OCI-LY1 (cell line): ENCODE data around the gene CRYGB.

Source experiments
- H2AFZ ChIP-seq: fragments of 200-600 bp; sonication (generic), shearing (Covaris generic); 2 replicates; pipeline ENCODE4 v1.6.0; 2014; ENCODE audit warnings: antibody characterized with exemption, mild to moderate bottlenecking, low read length
- H3F3A ChIP-seq: fragments of 200-600 bp; sonication (generic), shearing (Covaris generic); 2 replicates; pipeline ENCODE4 v1.6.0; 2014; ENCODE audit warnings: mild to moderate bottlenecking, antibody characterized with exemption, low read length, moderate library complexity; ENCODE audit not compliant: insufficient read depth
- H3K27ac ChIP-seq: fragments of 200-600 bp; sonication (generic); 2 replicates; pipeline ENCODE4 v1.5.1; 2014; ENCODE audit warnings: low read length, mixed run types, mild to moderate bottlenecking, low read depth; ENCODE audit not compliant: poor library complexity, severe bottlenecking
- H3K27me3 ChIP-seq: fragments of 200-600 bp; sonication (generic); 2 replicates; pipeline ENCODE4 v1.6.0; 2014; ENCODE audit warnings: antibody characterized with exemption, mild to moderate bottlenecking, low read length, moderate library complexity; ENCODE audit not compliant: insufficient read depth
- H3K36me3 ChIP-seq: fragments of 200-600 bp; sonication (generic); 2 replicates; pipeline ENCODE4 v1.6.1; 2014; ENCODE audit warnings: mild to moderate bottlenecking, antibody characterized with exemption, low read length, moderate library complexity, mixed read lengths; ENCODE audit not compliant: insufficient read depth
- H3K4me1 ChIP-seq: fragments of 200-600 bp; sonication (generic); 2 replicates; pipeline ENCODE4 v1.5.1; 2014; ENCODE audit warnings: mild to moderate bottlenecking, low read length, moderate library complexity; ENCODE audit not compliant: insufficient read depth, severe bottlenecking
- H3K4me2 ChIP-seq: fragments of 200-600 bp; sonication (generic), shearing (Covaris generic); 2 replicates; pipeline ENCODE4 v1.6.1; 2014; ENCODE audit warnings: low read length
- H3K4me3 ChIP-seq: fragments of 200-600 bp; sonication (generic); 2 replicates; pipeline ENCODE4 v1.5.1; 2014; ENCODE audit warnings: low read length, low read depth, mild to moderate bottlenecking, mixed read lengths; ENCODE audit not compliant: poor library complexity, severe bottlenecking
- H3K79me2 ChIP-seq: fragments of 200-600 bp; shearing (Covaris generic); 2 replicates; pipeline ENCODE4 v1.6.1; 2016; ENCODE audit warnings: mixed run types, low read length, mixed read lengths; ENCODE audit not compliant: insufficient read depth
- H3K9ac ChIP-seq: fragments of 200-600 bp; sonication (generic), shearing (Covaris generic); 2 replicates; pipeline ENCODE4 v1.6.1; 2014; ENCODE audit warnings: mild to moderate bottlenecking, low read length, mixed read lengths
- H3K9me2 ChIP-seq: fragments of 200-600 bp; sonication (generic), shearing (Covaris generic); 2 replicates; pipeline ENCODE4 v1.6.1; 2014; ENCODE audit warnings: low read depth, mild to moderate bottlenecking, low read length, mixed read lengths
- H3K9me3 ChIP-seq: fragments of 200-600 bp; shearing (Covaris generic); 2 replicates; pipeline ENCODE4 v1.6.1; 2014; ENCODE audit warnings: low read length, mixed read lengths
- H4K20me1 ChIP-seq: fragments of 200-600 bp; sonication (generic), shearing (Covaris generic); 2 replicates; pipeline ENCODE4 v1.6.0; 2016; ENCODE audit warnings: mild to moderate bottlenecking, low read length; ENCODE audit not compliant: insufficient read depth
- EZH2 ChIP-seq: fragments of 200-600 bp; sonication (generic), shearing (Covaris generic); IDR thresholded peaks from 2 replicates; pipeline ENCODE4 v1.8.0; 2017; ENCODE audit warnings: borderline replicate concordance, mixed run types, mild to moderate bottlenecking, antibody characterized with exemption, low read length, moderate library complexity, mixed read lengths
- TF ChIP-seq, protein P1 (sequence below): fragments of 200-600 bp; sonication (generic), shearing (Covaris generic); IDR thresholded peaks from 2 replicates; pipeline ENCODE4 v1.5.1; 2017; ENCODE audit warnings: mild to moderate bottlenecking, antibody characterized with exemption, low read length, moderate library complexity, mixed read lengths

Gene CRYGB

GRCh38 chr2:208189810-208190503, 44.0 kb upstream of the CRYGB start, which contains the start of gene C2orf80:
TSS of gene C2orf80 (minus strand) at chr2:208190030. CDS start at chr2:208186986, 3,044 bp downstream.
- Histone ChIP-seq H2AFZ (no peak within 1 kb of the TSS), H3K36me3 (no peaks in the 10 kb centered on the region), H3K9me3 (no peaks in the 10 kb centered on the region), H3K79me2 (no peaks in the 10 kb centered on the region), H4K20me1 (no peaks in the 10 kb centered on the region), H3K4me3 (no peak within 1 kb of the TSS), H3K4me1 (no peaks in the 10 kb centered on the region), H3K27me3 (no peaks in the 10 kb centered on the region), H3K9me2 (no peaks in the 10 kb centered on the region), H3K9ac (no peak within 1 kb of the TSS), H3K27ac (no peak within 1 kb of the TSS), H3F3A (no peaks in the 10 kb centered on the region), H3K4me2 (no peak within 1 kb of the TSS)
- TF ChIP-seq, protein P1, sequence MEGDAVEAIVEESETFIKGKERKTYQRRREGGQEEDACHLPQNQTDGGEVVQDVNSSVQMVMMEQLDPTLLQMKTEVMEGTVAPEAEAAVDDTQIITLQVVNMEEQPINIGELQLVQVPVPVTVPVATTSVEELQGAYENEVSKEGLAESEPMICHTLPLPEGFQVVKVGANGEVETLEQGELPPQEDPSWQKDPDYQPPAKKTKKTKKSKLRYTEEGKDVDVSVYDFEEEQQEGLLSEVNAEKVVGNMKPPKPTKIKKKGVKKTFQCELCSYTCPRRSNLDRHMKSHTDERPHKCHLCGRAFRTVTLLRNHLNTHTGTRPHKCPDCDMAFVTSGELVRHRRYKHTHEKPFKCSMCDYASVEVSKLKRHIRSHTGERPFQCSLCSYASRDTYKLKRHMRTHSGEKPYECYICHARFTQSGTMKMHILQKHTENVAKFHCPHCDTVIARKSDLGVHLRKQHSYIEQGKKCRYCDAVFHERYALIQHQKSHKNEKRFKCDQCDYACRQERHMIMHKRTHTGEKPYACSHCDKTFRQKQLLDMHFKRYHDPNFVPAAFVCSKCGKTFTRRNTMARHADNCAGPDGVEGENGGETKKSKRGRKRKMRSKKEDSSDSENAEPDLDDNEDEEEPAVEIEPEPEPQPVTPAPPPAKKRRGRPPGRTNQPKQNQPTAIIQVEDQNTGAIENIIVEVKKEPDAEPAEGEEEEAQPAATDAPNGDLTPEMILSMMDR, result no peak
- no peak for TF ChIP-seq EZH2

DNA sequence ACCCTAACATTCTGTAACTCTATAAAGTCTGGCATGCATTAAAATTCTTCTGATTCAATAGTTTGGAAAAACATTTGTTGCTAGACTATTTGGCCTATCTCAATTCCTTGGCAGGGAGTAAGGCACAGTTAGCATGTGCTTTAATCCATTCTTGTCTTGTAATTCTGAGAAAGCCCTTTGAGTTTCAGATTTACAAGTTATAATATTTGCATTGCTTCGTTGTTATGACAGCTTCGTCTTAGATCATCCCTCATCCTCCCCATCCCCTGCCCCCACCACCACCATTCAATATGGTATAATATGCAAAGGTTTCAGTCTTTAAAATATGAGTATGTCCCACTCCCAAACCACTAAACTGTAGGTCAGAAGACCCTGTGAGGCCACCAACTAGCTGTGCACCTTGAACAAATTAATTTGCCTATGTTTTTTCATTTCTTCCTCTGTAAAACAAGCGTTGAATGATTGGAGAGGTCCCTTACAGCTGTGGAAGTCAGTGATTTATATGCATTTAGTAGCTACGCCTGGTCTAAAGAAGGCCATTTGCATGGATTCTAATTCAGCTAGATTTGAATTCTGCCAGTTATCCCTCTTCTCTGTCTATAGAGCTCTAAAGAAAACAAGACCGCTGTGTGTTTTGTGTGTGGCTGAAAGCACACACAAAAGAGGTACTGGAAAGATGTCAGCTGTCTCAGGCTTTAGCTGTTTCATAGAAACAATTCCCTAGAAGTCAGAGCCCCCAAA, 43.3 kb upstream of the CRYGB start:
- Histone ChIP-seq H3K36me3 (no peaks in the 10 kb centered on the region), H3K27me3 (no peaks in the 10 kb centered on the region), H3K9me2 (no peaks in the 10 kb centered on the region), H3K9me3 (no peaks in the 10 kb centered on the region), H4K20me1 (no peaks in the 10 kb centered on the region), H2AFZ (no peak overlapping the region), H3F3A (no peaks in the 10 kb centered on the region), H3K4me1 (no peaks in the 10 kb centered on the region), H3K4me2 (no peak overlapping the region), H3K4me3 (no peak overlapping the region), H3K27ac (no peak overlapping the region), H3K9ac (no peak overlapping the region), H3K79me2 (no peaks in the 10 kb centered on the region)
- TF ChIP-seq EZH2, result no peak
- TF ChIP-seq, protein P1, result no peak

DNA sequence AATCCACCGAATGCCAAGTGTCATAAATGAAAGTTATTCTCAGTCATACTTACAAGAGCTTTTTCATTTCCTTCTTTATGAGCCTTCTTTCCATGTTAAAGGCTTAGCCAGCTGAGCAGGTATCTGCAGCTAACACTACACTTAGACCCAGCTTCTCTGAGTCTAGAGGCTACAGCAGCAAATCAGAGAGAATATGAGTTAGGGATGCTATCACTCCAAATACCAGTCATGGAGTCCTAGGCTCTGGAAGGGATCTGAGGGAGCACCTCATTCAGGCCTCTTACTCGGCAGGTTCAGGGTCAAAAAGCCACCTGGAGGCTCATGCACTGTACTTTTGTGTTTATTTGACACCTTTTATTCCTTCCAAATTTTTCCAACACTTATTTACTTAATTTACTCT, 40.9 kb upstream of the CRYGB start:
- Histone ChIP-seq H3K36me3 (no peaks in the 10 kb centered on the region), H2AFZ (no peak overlapping the region), H3K27ac (no peak overlapping the region), H3K4me1 (no peaks in the 10 kb centered on the region), H3F3A (no peaks in the 10 kb centered on the region), H3K9ac (no peak overlapping the region), H3K4me3 (no peak overlapping the region), H3K79me2 (no peaks in the 10 kb centered on the region), H3K27me3 (no peaks in the 10 kb centered on the region), H3K4me2 (no peak overlapping the region), H3K9me2 (no peaks in the 10 kb centered on the region), H3K9me3 (no peaks in the 10 kb centered on the region), H4K20me1 (no peaks in the 10 kb centered on the region)
- TF ChIP-seq EZH2, result no peak
- TF ChIP-seq, protein P1, result no peak
